Osteoblast (primary cell): ENCODE results near the gene PRF1. TPM values are rescaled to one million over a fixed set of nuclear protein-coding genes. Genes with fewer than 3 reads are reported as not detected.

Experiments used
- DNase-seq: peaks from one replicate; pipeline ENCODE4 v3.0.0; 2011; ENCODE audit warnings: low spot score, mixed read lengths; ENCODE audit not compliant: insufficient read length; ENCODE audit errors: missing footprints
- H2AFZ ChIP-seq: 2 replicates; pipeline ENCODE4 v1.6.0; 2011; ENCODE audit warnings: mild to moderate bottlenecking, low read length
- H3K27ac ChIP-seq: 2 replicates; pipeline ENCODE4 v1.5.1; 2011; ENCODE audit warnings: mild to moderate bottlenecking, low read depth, low read length, moderate library complexity
- H3K27me3 ChIP-seq: 2 replicates; pipeline ENCODE4 v1.6.0; 2012; ENCODE audit warnings: mild to moderate bottlenecking, control low read depth, inconsistent platforms, low read length, moderate library complexity; ENCODE audit not compliant: insufficient read depth
- H3K36me3 ChIP-seq: 2 replicates; pipeline ENCODE4 v1.5.1; 2011; ENCODE audit warnings: mild to moderate bottlenecking, low read length, control low read depth, moderate library complexity; ENCODE audit not compliant: insufficient read depth
- H3K4me1 ChIP-seq: 2 replicates; pipeline ENCODE4 v1.5.1; 2011; ENCODE audit warnings: mild to moderate bottlenecking, low read length, control low read depth, moderate library complexity; ENCODE audit not compliant: insufficient read depth
- H3K4me2 ChIP-seq: 2 replicates; pipeline ENCODE4 v1.6.0; 2011; ENCODE audit warnings: mild to moderate bottlenecking, low read length; ENCODE audit not compliant: insufficient read depth
- H3K4me3 ChIP-seq: fragments of 200-600 bp; sonication (generic); 3 replicates; pipeline ENCODE4 v1.5.1; 2012; ENCODE audit warnings: mild to moderate bottlenecking, low read length, inconsistent platforms; ENCODE audit not compliant: insufficient read depth
- H3K79me2 ChIP-seq: 2 replicates; pipeline ENCODE4 v1.6.0; 2012; ENCODE audit warnings: mild to moderate bottlenecking, low read length, control low read depth, inconsistent platforms; ENCODE audit not compliant: insufficient read depth
- H3K9me3 ChIP-seq: 2 replicates; pipeline ENCODE4 v1.5.1; 2011; ENCODE audit warnings: low read depth, low read length, control low read depth
- H4K20me1 ChIP-seq: 2 replicates; pipeline ENCODE4 v1.6.0; 2012; ENCODE audit warnings: mild to moderate bottlenecking, low read length, control low read depth; ENCODE audit not compliant: insufficient read depth
- total RNA-seq: library from RNA; depleted of rRNA; stranded (reverse); fragments of >200 nt; gene quantifications from 2 replicates; pipeline ENCODE4 v1.2.3, GENCODE V29; 2012
- TF ChIP-seq, protein P1 (sequence below): IDR thresholded peaks from 2 replicates; pipeline ENCODE4 v1.5.1; 2011; ENCODE audit warnings: mild to moderate bottlenecking, low read depth, low read length, moderate library complexity; ENCODE audit errors: extremely low read depth

The PRF1 gene
- total RNA-seq, 1 donor, result not detected

DNA sequence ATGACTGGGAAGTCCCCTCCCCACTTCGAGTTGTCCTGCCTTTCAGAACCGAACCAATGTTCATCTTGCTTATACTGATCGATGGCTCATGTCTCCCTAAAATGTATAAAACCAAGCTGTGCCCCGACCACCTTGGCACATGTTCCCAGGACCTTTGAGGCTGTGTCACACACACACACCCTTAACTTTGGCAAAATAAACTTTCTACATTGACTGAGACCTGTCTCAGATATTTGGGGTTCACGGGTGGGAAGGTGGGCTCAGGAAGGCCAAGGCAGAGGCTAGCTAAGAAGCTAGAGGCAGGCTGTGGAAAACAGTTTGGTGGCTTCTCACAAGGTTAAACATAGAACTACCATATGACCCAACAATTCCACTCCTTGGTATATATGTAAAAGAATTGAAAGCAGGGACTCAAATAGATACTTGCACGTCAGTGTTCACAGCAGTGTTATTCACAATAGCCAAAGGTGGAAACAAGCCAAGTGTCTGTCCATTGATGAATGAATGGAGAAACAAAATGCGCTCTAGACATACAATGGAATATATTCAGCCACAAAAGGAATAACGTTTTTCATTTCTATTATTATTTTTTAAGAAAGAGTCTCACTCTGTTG lies 15.4 kb downstream of the PRF1 start:
- H3K27ac ChIP-seq, result no peak overlapping the region
- H4K20me1 ChIP-seq, result no peaks in the 10 kb centered on the region
- no peak for DNase-seq
- H3K4me3 ChIP-seq, result no peak overlapping the region
- no peak overlapping the region for H3K4me2 ChIP-seq
- no peaks in the 10 kb centered on the region for H3K9me3 ChIP-seq
- H3K27me3 ChIP-seq, result peaks cover 15% of the 10 kb centered on the region
- no peaks in the 10 kb centered on the region for H3K79me2 ChIP-seq
- H2AFZ ChIP-seq, result no peak overlapping the region
- no peaks in the 10 kb centered on the region for H3K4me1 ChIP-seq
- TF ChIP-seq, protein P1, sequence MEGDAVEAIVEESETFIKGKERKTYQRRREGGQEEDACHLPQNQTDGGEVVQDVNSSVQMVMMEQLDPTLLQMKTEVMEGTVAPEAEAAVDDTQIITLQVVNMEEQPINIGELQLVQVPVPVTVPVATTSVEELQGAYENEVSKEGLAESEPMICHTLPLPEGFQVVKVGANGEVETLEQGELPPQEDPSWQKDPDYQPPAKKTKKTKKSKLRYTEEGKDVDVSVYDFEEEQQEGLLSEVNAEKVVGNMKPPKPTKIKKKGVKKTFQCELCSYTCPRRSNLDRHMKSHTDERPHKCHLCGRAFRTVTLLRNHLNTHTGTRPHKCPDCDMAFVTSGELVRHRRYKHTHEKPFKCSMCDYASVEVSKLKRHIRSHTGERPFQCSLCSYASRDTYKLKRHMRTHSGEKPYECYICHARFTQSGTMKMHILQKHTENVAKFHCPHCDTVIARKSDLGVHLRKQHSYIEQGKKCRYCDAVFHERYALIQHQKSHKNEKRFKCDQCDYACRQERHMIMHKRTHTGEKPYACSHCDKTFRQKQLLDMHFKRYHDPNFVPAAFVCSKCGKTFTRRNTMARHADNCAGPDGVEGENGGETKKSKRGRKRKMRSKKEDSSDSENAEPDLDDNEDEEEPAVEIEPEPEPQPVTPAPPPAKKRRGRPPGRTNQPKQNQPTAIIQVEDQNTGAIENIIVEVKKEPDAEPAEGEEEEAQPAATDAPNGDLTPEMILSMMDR, result no peak
- H3K36me3 ChIP-seq, result no peaks in the 10 kb centered on the region

DNA sequence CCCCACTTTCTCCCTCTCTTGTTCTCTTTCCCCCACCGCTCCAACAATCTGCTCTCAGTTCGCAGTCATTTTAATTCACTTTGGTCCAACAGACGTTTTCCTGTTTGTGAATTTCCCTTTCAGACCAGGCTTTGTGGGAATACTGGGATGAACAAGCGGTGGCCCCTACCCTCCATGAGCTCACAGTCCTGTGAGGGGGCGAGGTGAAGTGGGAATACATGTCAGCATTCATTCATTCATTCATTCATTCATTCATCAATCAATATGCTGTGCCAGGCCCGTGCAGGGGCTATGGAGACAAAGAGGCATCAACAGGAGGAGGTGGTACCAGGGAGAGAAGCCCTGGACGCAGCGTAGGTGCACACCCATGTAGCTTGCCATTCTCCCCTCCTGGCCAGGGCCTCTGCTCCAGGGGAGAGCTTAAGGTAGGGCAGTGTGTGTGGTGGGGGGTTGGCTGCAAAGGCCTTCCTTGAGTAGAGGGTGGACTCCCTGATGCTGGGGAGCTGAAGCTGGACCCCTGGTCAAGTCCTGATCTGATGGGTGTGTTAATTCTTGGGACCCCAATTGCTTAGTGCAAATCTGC lies 16.1 kb downstream of the PRF1 start:
- Histone ChIP-seq H4K20me1 (no peaks in the 10 kb centered on the region), H3K36me3 (no peaks in the 10 kb centered on the region), H3K9me3 (no peaks in the 10 kb centered on the region), H2AFZ (no peak overlapping the region), H3K27me3 (peaks cover 15% of the 10 kb centered on the region), H3K4me2 (no peak overlapping the region), H3K27ac (no peak overlapping the region), H3K4me1 (no peaks in the 10 kb centered on the region), H3K79me2 (no peaks in the 10 kb centered on the region), H3K4me3 (no peak overlapping the region)
- DNase-seq, result no peak
- TF ChIP-seq, protein P1, result no peak

DNA sequence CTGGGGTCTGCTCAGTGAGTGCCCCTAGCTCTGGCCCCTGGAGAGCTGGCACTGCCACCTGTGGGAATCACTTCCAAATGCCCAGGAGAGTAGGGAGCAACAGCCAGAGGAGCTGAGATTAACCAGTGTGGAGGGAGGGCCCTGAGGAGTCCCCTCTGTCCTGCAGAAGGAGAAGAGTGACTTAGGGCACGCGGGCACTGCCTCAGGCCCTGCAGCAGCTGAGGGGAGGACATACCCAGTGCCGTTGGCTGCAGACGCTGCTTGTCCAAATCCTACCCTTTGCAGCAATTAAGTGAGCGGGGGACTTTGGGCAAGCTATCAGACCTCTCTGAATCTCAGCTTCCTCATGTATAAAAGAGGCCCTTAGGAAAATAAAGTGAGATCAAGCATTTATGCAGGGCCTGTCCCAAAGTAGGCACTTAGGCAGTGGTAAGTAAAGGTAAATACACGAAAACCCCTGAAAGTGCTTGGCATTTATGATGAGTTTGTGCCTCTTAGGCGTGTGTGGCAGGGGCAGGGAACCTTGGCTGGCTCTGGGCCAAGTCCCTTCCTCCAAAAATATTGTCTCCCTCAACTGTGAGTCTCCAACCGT lies 16.9 kb downstream of the PRF1 start:
- Histone ChIP-seq H3K4me2 (no peak overlapping the region), H3K4me3 (no peak overlapping the region), H2AFZ (no peak overlapping the region), H3K79me2 (no peaks in the 10 kb centered on the region), H3K9me3 (no peaks in the 10 kb centered on the region), H3K36me3 (no peaks in the 10 kb centered on the region), H3K27me3 (peaks cover 15% of the 10 kb centered on the region), H4K20me1 (no peaks in the 10 kb centered on the region), H3K27ac (no peak overlapping the region), H3K4me1 (no peaks in the 10 kb centered on the region)
- no peak for DNase-seq
- TF ChIP-seq, protein P1, result no peak

DNA sequence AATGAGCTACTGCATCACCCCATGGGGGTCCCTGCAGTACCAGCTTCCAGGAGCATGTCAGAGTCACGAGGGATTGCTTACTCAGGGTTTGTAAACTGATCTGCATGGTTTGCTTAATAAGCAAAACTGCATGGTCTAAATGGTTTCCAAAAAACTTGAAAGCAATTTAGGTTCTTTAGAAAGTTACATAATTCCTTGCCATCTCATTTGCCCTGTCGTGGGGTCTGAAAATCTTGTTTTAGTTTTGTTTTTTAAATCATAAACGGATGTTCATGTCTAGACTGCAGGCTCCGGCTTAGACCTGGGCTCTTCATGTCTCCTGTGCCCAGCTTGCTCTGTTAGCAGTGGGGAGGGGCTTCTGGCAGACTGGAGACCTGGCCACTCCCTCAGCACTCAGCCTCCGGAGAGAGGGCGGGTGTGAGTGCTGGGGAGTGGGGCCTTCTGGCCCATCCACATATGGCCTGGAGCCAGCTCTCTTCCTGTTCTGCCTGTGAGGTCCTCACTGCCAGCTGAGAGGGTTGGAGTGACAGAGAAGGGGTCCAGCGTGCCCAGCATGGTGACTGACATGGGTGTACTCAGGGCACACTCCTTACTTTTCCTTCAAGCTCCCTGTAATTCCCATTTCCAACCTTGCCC lies 17.5 kb downstream of the PRF1 start:
- Histone ChIP-seq H4K20me1 (no peaks in the 10 kb centered on the region), H3K36me3 (no peaks in the 10 kb centered on the region), H3K27me3 (peaks cover 14% of the 10 kb centered on the region), H3K4me2 (no peak overlapping the region), H3K79me2 (no peaks in the 10 kb centered on the region), H3K9me3 (no peaks in the 10 kb centered on the region), H3K4me3 (no peak overlapping the region), H2AFZ (no peak overlapping the region), H3K27ac (no peak overlapping the region), H3K4me1 (no peaks in the 10 kb centered on the region)
- TF ChIP-seq, protein P1, result no peak
- DNase-seq, result no peak
